WTC11 (cell line): ENCODE measurements around the gene CD164L2. TPM values are rescaled to one million over a fixed set of nuclear protein-coding genes. Genes with fewer than 3 reads are reported as not detected.

Experiments used
- ATF6 ChIP-seq: sonication (generic); formaldehyde crosslinking; IDR thresholded peaks from 2 replicates; pipeline ENCODE4 v1.8.1; 2023; ENCODE audit warnings: mild to moderate bottlenecking, missing genetic modification reagents
- CTCF ChIP-seq: fragments of 200-600 bp; IDR thresholded peaks from 2 replicates; pipeline ENCODE4 v1.8.0; 2022; ENCODE audit warnings: antibody characterized with exemption
- E2F1 ChIP-seq: sonication (generic); formaldehyde crosslinking; IDR thresholded peaks from 2 replicates; pipeline ENCODE4 v1.8.0; 2022; ENCODE audit warnings: mild to moderate bottlenecking, missing genetic modification reagents
- EMX1 ChIP-seq: fragments of 250-450 bp; sonication (Bioruptor Pico); IDR thresholded peaks from 2 replicates; pipeline ENCODE4 v1.8.0; 2021; ENCODE audit warnings: mild to moderate bottlenecking
- ESRRA ChIP-seq: sonication (generic); formaldehyde crosslinking; IDR thresholded peaks from 2 replicates; pipeline ENCODE4 v1.8.1; 2022; ENCODE audit warnings: mild to moderate bottlenecking, missing genetic modification reagents, borderline replicate concordance
- FOXK1 ChIP-seq: sonication (generic); formaldehyde crosslinking; IDR thresholded peaks from 2 replicates; pipeline ENCODE4 v1.8.0; 2022; ENCODE audit warnings: mild to moderate bottlenecking, moderate library complexity, missing genetic modification reagents
- FOXP1 ChIP-seq: sonication (generic); formaldehyde crosslinking; IDR thresholded peaks from 2 replicates; pipeline ENCODE4 v1.8.0; 2022; ENCODE audit warnings: missing genetic modification reagents, mild to moderate bottlenecking, moderate library complexity, borderline replicate concordance
- IRF2 ChIP-seq: sonication (generic); formaldehyde crosslinking; IDR thresholded peaks from 2 replicates; pipeline ENCODE4 v1.8.0; 2022; ENCODE audit warnings: low read depth, missing genetic modification reagents, borderline replicate concordance
- JAZF1 ChIP-seq: fragments of 250-450 bp; sonication (Bioruptor Pico); IDR thresholded peaks from 2 replicates; pipeline ENCODE4 v1.9.0; 2021; ENCODE audit warnings: moderate library complexity, mild to moderate bottlenecking, inconsistent platforms
- JUN ChIP-seq: sonication (generic); formaldehyde crosslinking; IDR thresholded peaks from 2 replicates; pipeline ENCODE4 v1.8.0; 2023; ENCODE audit warnings: mild to moderate bottlenecking, missing genetic modification reagents
- KAT7 ChIP-seq: sonication (generic); formaldehyde crosslinking; IDR thresholded peaks from 2 replicates; pipeline ENCODE4 v1.8.1; 2023; ENCODE audit warnings: missing genetic modification reagents, mild to moderate bottlenecking, borderline replicate concordance
- MAX ChIP-seq: sonication (generic); formaldehyde crosslinking; IDR thresholded peaks from 2 replicates; pipeline ENCODE4 v1.8.0; 2022; ENCODE audit warnings: mild to moderate bottlenecking, missing genetic modification reagents
- MLX ChIP-seq: sonication (generic); formaldehyde crosslinking; IDR thresholded peaks from 2 replicates; pipeline ENCODE4 v1.8.1; 2023; ENCODE audit warnings: mild to moderate bottlenecking, missing genetic modification reagents, moderate library complexity
- MYBL2 ChIP-seq: sonication (generic); formaldehyde crosslinking; IDR thresholded peaks from 2 replicates; pipeline ENCODE4 v1.8.1; 2023; ENCODE audit warnings: mild to moderate bottlenecking, moderate library complexity, missing genetic modification reagents
- NFATC4 ChIP-seq: fragments of 250-450 bp; sonication (Bioruptor Pico); IDR thresholded peaks from 2 replicates; pipeline ENCODE4 v1.9.0; 2021; ENCODE audit warnings: mild to moderate bottlenecking
- NR1H2 ChIP-seq: sonication (generic); formaldehyde crosslinking; IDR thresholded peaks from 2 replicates; pipeline ENCODE4 v1.9.0; 2021; ENCODE audit warnings: mild to moderate bottlenecking, moderate library complexity, missing genetic modification reagents
- NR2C2 ChIP-seq: sonication (generic); formaldehyde crosslinking; IDR thresholded peaks from 2 replicates; pipeline ENCODE4 v1.8.0; 2022; ENCODE audit warnings: mild to moderate bottlenecking, missing genetic modification reagents
- PREB ChIP-seq: sonication (generic); formaldehyde crosslinking; IDR thresholded peaks from 2 replicates; pipeline ENCODE4 v1.8.1; 2022; ENCODE audit warnings: mild to moderate bottlenecking, missing genetic modification reagents, moderate library complexity, borderline replicate concordance
- TEAD1 ChIP-seq: sonication (generic); formaldehyde crosslinking; IDR thresholded peaks from 2 replicates; pipeline ENCODE4 v1.8.0; 2022; ENCODE audit warnings: mild to moderate bottlenecking, missing genetic modification reagents
- TEAD4 ChIP-seq: sonication (generic); formaldehyde crosslinking; IDR thresholded peaks from 2 replicates; pipeline ENCODE4 v1.8.0; 2022; ENCODE audit warnings: mild to moderate bottlenecking, missing genetic modification reagents
- TP53 ChIP-seq: sonication (generic); formaldehyde crosslinking; IDR thresholded peaks from 2 replicates; pipeline ENCODE4 v1.8.1; 2023; ENCODE audit warnings: mild to moderate bottlenecking, missing genetic modification reagents
- ZNF219 ChIP-seq: sonication (generic); formaldehyde crosslinking; IDR thresholded peaks from 2 replicates; pipeline ENCODE4 v1.8.0; 2023; ENCODE audit warnings: missing genetic modification reagents, mild to moderate bottlenecking, borderline replicate concordance
- ZNF281 ChIP-seq: sonication (generic); formaldehyde crosslinking; IDR thresholded peaks from 2 replicates; pipeline ENCODE4 v1.8.0; 2023; ENCODE audit warnings: mild to moderate bottlenecking, missing genetic modification reagents
- ZNF396 ChIP-seq: fragments of 250-450 bp; sonication (Bioruptor Pico); IDR thresholded peaks from 2 replicates; pipeline ENCODE4 v1.8.0; 2021; ENCODE audit warnings: mild to moderate bottlenecking, moderate library complexity, borderline replicate concordance
- ZNF416 ChIP-seq: fragments of 250-450 bp; sonication (Bioruptor Pico); IDR thresholded peaks from 2 replicates; pipeline ENCODE4 v1.9.0; 2021; ENCODE audit warnings: mild to moderate bottlenecking, inconsistent platforms
- ZNF512 ChIP-seq: sonication (generic); formaldehyde crosslinking; IDR thresholded peaks from 2 replicates; pipeline ENCODE4 v1.8.1; 2022; ENCODE audit warnings: missing genetic modification reagents, borderline replicate concordance
- total RNA-seq: library from RNA; stranded (reverse); gene quantifications from 3 replicates; pipeline ENCODE4 v1.2.3, GENCODE V29; 2021

CD164L2 gene
- total RNA-seq, 1 experiment from 2014 or later = 5.5 TPM

GRCh38 chr1:27349784-27350662 is 33.1 kb downstream of the CD164L2 start (continued):
- TF ChIP-seq PREB (CRISPR knock-in tag) (no peak), ZNF512 (no peak), ZNF416 (CRISPR knock-in tag) (no peak), NFATC4 (no peak), ZNF281 (CRISPR knock-in tag) (peak; percentile 39), MAX (CRISPR knock-in tag) (peak; percentile 16; the same call in 1 of the 2 replicates), KAT7 (peak; percentile 70; the same call in 1 of the 2 replicates), FOXP1 (CRISPR knock-in tag) (peak; percentile 96), TP53 (peak; percentile 94), ATF6 (no peak), FOXK1 (CRISPR knock-in tag) (peak; percentile 77; the same call in 1 of the 2 replicates), ZNF219 (peak; percentile 76; the same call in 1 of the 2 replicates), JAZF1 (CRISPR knock-in tag) (no peak), NR1H2 (CRISPR knock-in tag) (peak; percentile 17; the same call in 1 of the 2 replicates), ESRRA (CRISPR knock-in tag) (peak; percentile 84; the same call in 1 of the 2 replicates), CTCF (no peak), MYBL2 (CRISPR knock-in tag) (peak; percentile 91; the same call in 1 of the 2 replicates), IRF2 (peak; percentile 88; the same call in 1 of the 2 replicates), MLX (0 out of 2 replicates have a peak, but pooled peaks have one; percentile 93), E2F1 (CRISPR knock-in tag) (no peak), EMX1 (no peak; the same call in none of the 2 replicates), NR2C2 (no peak; the same call in 1 of the 2 replicates), JUN (CRISPR knock-in tag) (peak; percentile 83; the same call in 1 of the 2 replicates), TEAD4 (CRISPR knock-in tag) (no peak), TEAD1 (peak; percentile 97), ZNF396 (no peak)
